ENCODE data around the gene CRB1.

The CRB1 gene

DNA sequence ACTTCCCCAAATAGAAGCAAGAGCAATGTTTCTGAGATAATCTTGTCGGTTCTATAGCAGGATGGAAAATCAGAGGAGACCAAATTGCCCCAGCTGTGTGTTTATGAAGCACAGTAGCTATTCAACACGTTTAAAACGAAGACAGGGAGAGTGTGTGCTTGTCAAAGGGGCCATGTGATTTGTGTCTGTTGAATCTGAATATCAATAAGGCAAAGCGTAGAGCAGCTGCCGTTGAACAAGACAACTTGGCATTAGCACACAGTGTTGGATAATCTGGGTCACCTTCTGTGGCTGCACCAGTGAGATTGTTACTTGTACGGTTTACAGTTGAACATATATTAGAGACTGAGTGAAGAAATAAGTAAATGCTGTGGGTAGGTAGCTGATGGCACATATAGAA, 1.0 kb downstream of the CRB1 start:
- no peak overlapping the region for H3K4me3 ChIP-seq (ENCODE audit: control insufficient read depth in 1 of 7, extremely low read depth in 1 of 7, insufficient read depth in 4 of 7, low read depth in 2 of 7, low read length in 6 of 7)
- no peaks in the 10 kb centered on the region for H3K36me3 ChIP-seq (ENCODE audit: control insufficient read depth in 4 of 4, insufficient read depth in 4 of 4, low read length in 3 of 4)
- ChIA-PET CTCF (no interaction called here), POLR2A (no interaction called here)
- H3K27me3 ChIP-seq (replicated peaks in 2 of 5; ENCODE audit: control insufficient read depth in 4 of 5, insufficient read depth in 5 of 5, low read length in 4 of 5), result peaks cover 0 to 2% (median 0%) of the 10 kb centered on the region in 5 experiments
- no peaks in the 10 kb centered on the region for H3K9me3 ChIP-seq (ENCODE audit: control extremely low read depth in 1 of 5, control insufficient read depth in 4 of 5, insufficient read depth in 2 of 5, low read depth in 1 of 5, low read length in 4 of 5)
- WGBS (ENCODE audit: insufficient coverage), result 88% methylated on average over 5 of the region's 6 CpGs
- DNase-seq, result no peak
- no peak overlapping the region for H3K27ac ChIP-seq (ENCODE audit: insufficient read depth in 1 of 2, low read depth in 1 of 2, low read length in 2 of 2, poor library complexity in 1 of 2, severe bottlenecking in 2 of 2)
- H3K4me1 ChIP-seq (ENCODE audit: control extremely low read depth in 1 of 4, control insufficient read depth in 4 of 4, insufficient read depth in 4 of 4, low read length in 3 of 4), result no peaks in the 10 kb centered on the region

DNA sequence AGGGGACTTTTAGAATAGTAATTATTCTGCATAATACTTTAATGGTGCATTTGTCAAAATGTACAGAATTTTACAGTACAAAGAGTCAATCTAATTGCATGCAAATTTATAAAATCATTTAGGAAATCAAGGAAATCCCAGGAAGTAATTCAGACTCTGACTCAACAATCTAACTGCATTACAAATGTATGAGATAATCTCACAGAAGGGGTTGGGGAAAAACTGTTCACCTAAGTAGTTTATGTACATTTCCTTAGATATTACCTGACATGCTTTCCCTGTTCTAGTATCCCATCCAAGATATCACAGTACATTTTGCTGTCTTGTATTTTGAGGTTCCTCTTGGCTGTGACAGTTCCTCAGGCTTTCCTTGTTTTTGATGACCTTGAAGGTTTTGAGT, 4.7 kb downstream of the CRB1 start:
- ChIA-PET CTCF (no interaction called here), POLR2A (no interaction called here)

DNA sequence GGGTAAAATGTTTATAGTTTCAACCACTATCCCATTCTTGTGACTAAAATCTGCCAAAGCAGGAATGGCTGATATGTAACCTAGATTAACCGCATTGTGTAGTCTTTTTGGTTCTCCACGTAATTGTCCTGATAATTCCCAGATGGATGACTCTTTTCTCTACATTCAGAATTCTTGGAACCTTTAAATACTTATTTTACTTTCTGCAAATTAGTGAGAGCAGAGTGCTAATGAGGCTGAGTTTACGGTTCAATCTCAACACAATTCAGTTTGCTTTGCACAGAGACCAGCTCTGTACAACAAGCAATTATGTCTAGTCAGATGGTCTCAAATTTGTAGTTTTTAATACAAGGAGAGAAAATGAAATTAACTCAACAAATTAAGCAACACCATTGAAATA, 9.1 kb downstream of the CRB1 start:
- WGBS (ENCODE audit: insufficient coverage), result no CpG with 5 or more reads among the region's 3 CpGs
- DNase-seq, result no peak
- Histone ChIP-seq H3K36me3 (ENCODE audit: control insufficient read depth in 4 of 4, insufficient read depth in 4 of 4, low read length in 3 of 4) (no peaks in the 10 kb centered on the region), H3K27ac (ENCODE audit: insufficient read depth in 1 of 2, low read depth in 1 of 2, low read length in 2 of 2, poor library complexity in 1 of 2, severe bottlenecking in 2 of 2) (no peak overlapping the region), H3K9me3 (ENCODE audit: control extremely low read depth in 1 of 5, control insufficient read depth in 4 of 5, insufficient read depth in 2 of 5, low read depth in 1 of 5, low read length in 4 of 5) (no peaks in the 10 kb centered on the region), H3K27me3 (replicated peaks in 2 of 5; ENCODE audit: control insufficient read depth in 4 of 5, insufficient read depth in 5 of 5, low read length in 4 of 5) (no peaks in the 10 kb centered on the region), H3K4me3 (ENCODE audit: control insufficient read depth in 1 of 7, extremely low read depth in 1 of 7, insufficient read depth in 4 of 7, low read depth in 2 of 7, low read length in 6 of 7) (no peak overlapping the region), H3K4me1 (ENCODE audit: control extremely low read depth in 1 of 4, control insufficient read depth in 4 of 4, insufficient read depth in 4 of 4, low read length in 3 of 4) (no peaks in the 10 kb centered on the region)
- ChIA-PET CTCF (no interaction called here), POLR2A (no interaction called here)

More for the DNA sequence above, 4.7 kb downstream of the CRB1 start:
- Histone ChIP-seq H3K36me3 (ENCODE audit: control insufficient read depth in 4 of 4, insufficient read depth in 4 of 4, low read length in 3 of 4) (no peaks in the 10 kb centered on the region), H3K27ac (ENCODE audit: insufficient read depth in 1 of 2, low read depth in 1 of 2, low read length in 2 of 2, poor library complexity in 1 of 2, severe bottlenecking in 2 of 2) (no peak overlapping the region), H3K9me3 (ENCODE audit: control extremely low read depth in 1 of 5, control insufficient read depth in 4 of 5, insufficient read depth in 2 of 5, low read depth in 1 of 5, low read length in 4 of 5) (no peaks in the 10 kb centered on the region), H3K4me3 (ENCODE audit: control insufficient read depth in 1 of 7, extremely low read depth in 1 of 7, insufficient read depth in 4 of 7, low read depth in 2 of 7, low read length in 6 of 7) (no peak overlapping the region), H3K4me1 (ENCODE audit: control extremely low read depth in 1 of 4, control insufficient read depth in 4 of 4, insufficient read depth in 4 of 4, low read length in 3 of 4) (no peaks in the 10 kb centered on the region), H3K27me3 (replicated peaks in 2 of 5; ENCODE audit: control insufficient read depth in 4 of 5, insufficient read depth in 5 of 5, low read length in 4 of 5) (peaks cover 0 to 2% (median 0%) of the 10 kb centered on the region in 5 experiments)
- no peak for DNase-seq

DNA sequence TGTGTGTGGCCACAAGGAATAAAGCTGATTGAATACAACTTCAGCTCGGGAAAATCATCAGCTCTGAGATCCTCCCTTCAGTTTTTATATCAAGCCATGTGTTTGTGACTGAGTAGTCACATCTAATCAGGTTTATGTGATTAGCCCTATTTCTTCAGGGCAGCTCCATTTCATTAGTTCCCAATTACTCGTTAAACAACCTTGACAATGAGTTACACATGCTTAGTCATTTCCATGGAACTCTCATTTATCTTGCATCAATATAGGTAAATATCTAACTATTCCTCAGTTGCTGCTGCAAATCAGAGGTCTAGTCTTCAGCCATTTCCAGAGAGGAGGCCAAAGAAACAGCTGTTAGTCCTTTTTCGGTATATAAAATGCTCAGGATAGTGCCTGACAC, 16.3 kb downstream of the CRB1 start:
- CTCF ChIA-PET, result no interaction called here
- no peaks in the 10 kb centered on the region for H3K36me3 ChIP-seq (ENCODE audit: control insufficient read depth in 4 of 4, insufficient read depth in 4 of 4, low read length in 3 of 4)
- 100% methylated on average over 2 of the region's 3 CpGs for WGBS (ENCODE audit: insufficient coverage)
- H3K9me3 ChIP-seq (ENCODE audit: control extremely low read depth in 1 of 5, control insufficient read depth in 4 of 5, insufficient read depth in 2 of 5, low read depth in 1 of 5, low read length in 4 of 5), result no peaks in the 10 kb centered on the region
- no peak overlapping the region for H3K27ac ChIP-seq (ENCODE audit: insufficient read depth in 1 of 2, low read depth in 1 of 2, low read length in 2 of 2, poor library complexity in 1 of 2, severe bottlenecking in 2 of 2)
- POLR2A ChIA-PET, result no interaction called here
- H3K4me3 ChIP-seq (ENCODE audit: control insufficient read depth in 1 of 7, extremely low read depth in 1 of 7, insufficient read depth in 4 of 7, low read depth in 2 of 7, low read length in 6 of 7), result no peak overlapping the region
- no peak for DNase-seq
- no peaks in the 10 kb centered on the region for H3K4me1 ChIP-seq (ENCODE audit: control extremely low read depth in 1 of 4, control insufficient read depth in 4 of 4, insufficient read depth in 4 of 4, low read length in 3 of 4)
- H3K27me3 ChIP-seq (replicated peaks in 2 of 5; ENCODE audit: control insufficient read depth in 4 of 5, insufficient read depth in 5 of 5, low read length in 4 of 5), result no peaks in the 10 kb centered on the region

DNA sequence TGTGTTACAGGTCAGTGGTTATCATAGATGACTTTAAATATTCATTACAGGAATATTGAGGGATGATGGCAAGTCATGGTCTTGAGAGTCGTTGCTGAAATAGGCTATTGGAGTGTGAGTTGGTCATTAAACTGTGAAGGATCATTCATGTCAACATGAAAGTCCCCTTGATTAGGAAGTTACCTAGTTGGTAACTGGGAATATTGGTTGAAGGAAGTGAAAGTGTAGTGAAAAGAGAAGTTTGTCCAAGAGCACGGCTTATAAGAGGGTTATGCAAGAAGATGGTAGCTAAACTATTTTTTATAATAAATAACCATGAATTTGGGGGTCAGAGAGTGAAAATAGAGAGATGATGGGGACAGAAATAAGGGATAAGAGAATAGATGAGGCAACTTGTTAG, 16.9 kb downstream of the CRB1 start:
- no peak for DNase-seq
- Histone ChIP-seq H3K4me3 (ENCODE audit: control insufficient read depth in 1 of 7, extremely low read depth in 1 of 7, insufficient read depth in 4 of 7, low read depth in 2 of 7, low read length in 6 of 7) (no peak overlapping the region), H3K9me3 (ENCODE audit: control extremely low read depth in 1 of 5, control insufficient read depth in 4 of 5, insufficient read depth in 2 of 5, low read depth in 1 of 5, low read length in 4 of 5) (no peaks in the 10 kb centered on the region), H3K27me3 (replicated peaks in 2 of 5; ENCODE audit: control insufficient read depth in 4 of 5, insufficient read depth in 5 of 5, low read length in 4 of 5) (no peaks in the 10 kb centered on the region), H3K36me3 (ENCODE audit: control insufficient read depth in 4 of 4, insufficient read depth in 4 of 4, low read length in 3 of 4) (no peaks in the 10 kb centered on the region), H3K27ac (ENCODE audit: insufficient read depth in 1 of 2, low read depth in 1 of 2, low read length in 2 of 2, poor library complexity in 1 of 2, severe bottlenecking in 2 of 2) (no peak overlapping the region), H3K4me1 (ENCODE audit: control extremely low read depth in 1 of 4, control insufficient read depth in 4 of 4, insufficient read depth in 4 of 4, low read length in 3 of 4) (no peaks in the 10 kb centered on the region)
- POLR2A ChIA-PET, result no interaction called here
- CTCF ChIA-PET, result no interaction called here
- 0% methylated on average over 1 of the region's 2 CpGs for WGBS (ENCODE audit: insufficient coverage)

DNA sequence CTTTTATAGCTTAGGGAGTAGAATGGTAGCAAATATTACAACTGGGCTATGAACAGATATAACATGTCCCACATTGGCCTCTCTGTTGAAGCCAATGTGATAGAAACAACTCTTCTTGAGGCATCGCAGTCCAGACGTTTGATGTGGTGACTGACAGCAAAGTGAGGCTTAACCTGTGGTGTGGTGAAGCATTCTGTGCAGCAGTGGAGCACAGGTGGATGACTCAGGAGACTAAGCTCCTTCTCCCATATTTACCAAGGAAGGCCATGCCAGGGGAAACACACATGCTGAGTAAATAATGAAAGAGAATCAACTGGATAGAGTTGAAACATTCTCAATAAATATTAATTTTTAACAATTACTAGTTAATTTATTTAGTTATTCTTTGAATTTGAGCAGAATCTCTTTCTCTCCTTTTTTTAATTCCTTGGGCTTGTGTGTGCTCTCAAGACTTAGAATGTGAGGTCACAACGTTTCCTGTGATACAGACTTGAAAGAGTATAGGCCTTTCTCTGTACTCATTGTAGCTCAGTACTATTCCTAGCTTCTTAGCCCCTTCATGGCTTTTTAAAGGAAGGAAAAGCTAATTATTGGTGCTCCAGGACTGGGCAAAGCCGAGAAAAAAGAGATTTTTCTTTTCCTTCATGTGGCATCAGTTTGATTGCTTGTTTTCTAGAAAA, 17.6 kb downstream of the CRB1 start:
- POLR2A ChIA-PET, result no interaction called here
- CTCF ChIA-PET, result no interaction called here
- Histone ChIP-seq H3K9me3 (ENCODE audit: control extremely low read depth in 1 of 5, control insufficient read depth in 4 of 5, insufficient read depth in 2 of 5, low read depth in 1 of 5, low read length in 4 of 5) (no peaks in the 10 kb centered on the region), H3K36me3 (ENCODE audit: control insufficient read depth in 4 of 4, insufficient read depth in 4 of 4, low read length in 3 of 4) (no peaks in the 10 kb centered on the region), H3K4me3 (ENCODE audit: control insufficient read depth in 1 of 7, extremely low read depth in 1 of 7, insufficient read depth in 4 of 7, low read depth in 2 of 7, low read length in 6 of 7) (no peak overlapping the region), H3K27me3 (replicated peaks in 2 of 5; ENCODE audit: control insufficient read depth in 4 of 5, insufficient read depth in 5 of 5, low read length in 4 of 5) (no peaks in the 10 kb centered on the region), H3K27ac (ENCODE audit: insufficient read depth in 1 of 2, low read depth in 1 of 2, low read length in 2 of 2, poor library complexity in 1 of 2, severe bottlenecking in 2 of 2) (no peak overlapping the region), H3K4me1 (ENCODE audit: control extremely low read depth in 1 of 4, control insufficient read depth in 4 of 4, insufficient read depth in 4 of 4, low read length in 3 of 4) (no peaks in the 10 kb centered on the region)
- DNase-seq, result no peak
- 96% methylated on average over 4 of the region's 4 CpGs for WGBS (ENCODE audit: insufficient coverage)

DNA sequence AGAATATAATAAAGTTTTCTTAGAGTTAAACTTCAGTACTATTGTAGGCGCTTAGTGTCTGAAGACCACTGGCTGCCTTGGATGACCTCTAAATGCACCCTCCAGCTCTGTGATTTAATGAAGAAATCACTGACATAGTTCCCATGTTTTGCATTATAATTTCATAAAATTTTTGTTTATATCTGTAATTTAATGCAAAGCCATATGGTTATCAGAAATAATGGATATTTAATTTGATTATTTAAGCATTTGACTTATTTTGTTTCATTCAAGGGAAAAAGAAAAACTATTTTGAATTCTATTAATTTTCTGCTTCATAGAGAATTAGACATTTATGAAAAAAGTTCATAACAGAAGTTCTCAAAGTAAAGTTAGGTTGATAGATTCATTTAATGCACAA, 18.6 kb downstream of the CRB1 start:
- POLR2A ChIA-PET, result no interaction called here
- DNase-seq, result no peak

More for the DNA sequence above, 18.6 kb downstream of the CRB1 start:
- CTCF ChIA-PET, result no interaction called here
- no peaks in the 10 kb centered on the region for H3K9me3 ChIP-seq (ENCODE audit: control extremely low read depth in 1 of 5, control insufficient read depth in 4 of 5, insufficient read depth in 2 of 5, low read depth in 1 of 5, low read length in 4 of 5)
- WGBS (ENCODE audit: insufficient coverage), result no CpG with 5 or more reads among the region's 1 CpG
- no peaks in the 10 kb centered on the region for H3K36me3 ChIP-seq (ENCODE audit: control insufficient read depth in 4 of 4, insufficient read depth in 4 of 4, low read length in 3 of 4)
- no peaks in the 10 kb centered on the region for H3K4me1 ChIP-seq (ENCODE audit: control extremely low read depth in 1 of 4, control insufficient read depth in 4 of 4, insufficient read depth in 4 of 4, low read length in 3 of 4)
- H3K4me3 ChIP-seq (ENCODE audit: control insufficient read depth in 1 of 7, extremely low read depth in 1 of 7, insufficient read depth in 4 of 7, low read depth in 2 of 7, low read length in 6 of 7), result no peak overlapping the region
- no peak overlapping the region for H3K27ac ChIP-seq (ENCODE audit: insufficient read depth in 1 of 2, low read depth in 1 of 2, low read length in 2 of 2, poor library complexity in 1 of 2, severe bottlenecking in 2 of 2)
- H3K27me3 ChIP-seq (replicated peaks in 2 of 5; ENCODE audit: control insufficient read depth in 4 of 5, insufficient read depth in 5 of 5, low read length in 4 of 5), result no peaks in the 10 kb centered on the region
